Smooth muscle cell (in vitro differentiated cells): ENCODE data around the gene ADAMTS12. TPM values are rescaled to one million over a fixed set of nuclear protein-coding genes. Genes with fewer than 3 reads are reported as not detected.
"Not testable (repeated sequence)": the region's sequence is repeated elsewhere in the genome, so short reads cannot be mapped to it uniquely, and the experiment has no call there.

Experiments used
- DNase-seq: peaks from one replicate; lab custom pipeline; 2025; ENCODE audit not compliant: unreplicated experiment; lab: John Stamatoyannopoulos, UW
- H2AFZ ChIP-seq: fragments of 200-600 bp; sonication (generic); 2 replicates; pipeline ENCODE4 v1.6.0; 2016; ENCODE audit warnings: antibody characterized with exemption, low read depth, mild to moderate bottlenecking
- H3F3A ChIP-seq: fragments of 200-600 bp; sonication (generic); 2 replicates; pipeline ENCODE4 v1.6.0; 2017; ENCODE audit warnings: antibody characterized with exemption, low read depth
- H3K27ac ChIP-seq: fragments of 200-600 bp; sonication (generic); 2 replicates; pipeline ENCODE4 v1.5.1; 2016; ENCODE audit warnings: low read depth, mild to moderate bottlenecking
- H3K27me3 ChIP-seq: fragments of 200-600 bp; sonication (generic); 2 replicates; pipeline ENCODE4 v1.6.1; 2016; ENCODE audit warnings: low read depth, mild to moderate bottlenecking
- H3K36me3 ChIP-seq: fragments of 200-600 bp; sonication (generic); 2 replicates; pipeline ENCODE4 v1.5.1; 2016; ENCODE audit warnings: low read depth
- H3K4me1 ChIP-seq: fragments of 200-600 bp; sonication (generic); 2 replicates; pipeline ENCODE4 v1.5.1; 2016; ENCODE audit warnings: low read depth
- H3K4me2 ChIP-seq: fragments of 200-600 bp; sonication (generic); 2 replicates; pipeline ENCODE4 v1.6.0; 2016; ENCODE audit warnings: mild to moderate bottlenecking
- H3K4me3 ChIP-seq: fragments of 200-600 bp; sonication (generic); 2 replicates; pipeline ENCODE4 v1.5.1; 2016; ENCODE audit warnings: mild to moderate bottlenecking
- H3K79me2 ChIP-seq: fragments of 200-600 bp; sonication (generic); 2 replicates; pipeline ENCODE4 v1.6.0; 2016; ENCODE audit warnings: low read depth, mild to moderate bottlenecking
- H3K9ac ChIP-seq: fragments of 200-600 bp; sonication (generic); 2 replicates; pipeline ENCODE4 v1.6.0; 2016; ENCODE audit warnings: low read depth
- H3K9me3 ChIP-seq: fragments of 200-600 bp; sonication (generic); replicated peaks from 2 replicates; pipeline ENCODE4 v1.5.1; 2016; ENCODE audit warnings: low read depth
- H4K20me1 ChIP-seq: fragments of 200-600 bp; sonication (generic); 2 replicates; pipeline ENCODE4 v1.6.0; 2016; ENCODE audit warnings: low read depth
- CTCF ChIP-seq: fragments of 200-600 bp; sonication (generic); IDR thresholded peaks from 2 replicates; pipeline ENCODE4 v1.5.1; 2017; ENCODE audit warnings: borderline replicate concordance, mild to moderate bottlenecking, antibody characterized with exemption; ENCODE audit not compliant: insufficient read depth, poor library complexity, severe bottlenecking
- WGBS: methylation state at CpG from one replicate; pipeline ENCODE4 v1.1.7; 2016; ENCODE audit warnings: low lambda C conversion rate; 5-methylcytosine and 5-hydroxymethylcytosine counted together
- polyA plus RNA-seq: library from polyadenylated mRNA; unstranded; fragments of >200 nt; fragmentation: Nextera tagmentation; extraction: Ambion mirVana; gene quantifications from 2 replicates; pipeline ENCODE4 v1.2.1, GENCODE V29; 2016
- total RNA-seq: library from RNA; depleted of rRNA; stranded (reverse); fragments of >200 nt; gene quantifications from 2 replicates; pipeline ENCODE4 v1.2.3, GENCODE V29; 2014

The ADAMTS12 gene
- total and polyA plus RNA-seq, 2 experiments from 2014 or later, result 34.3 to 84.9 TPM

GRCh38 chr5:33556330-33557328, 335.2 kb downstream of the ADAMTS12 start:
- 77% methylated on average over 8 of the region's 8 CpGs for WGBS
- Histone ChIP-seq H3K36me3 (peaks cover 11% of the 10 kb centered on the region), H3K27me3 (no peaks in the 10 kb centered on the region), H3K27ac (no peak overlapping the region), H2AFZ (no peak overlapping the region), H3F3A (no peaks in the 10 kb centered on the region), H3K4me3 (no peak overlapping the region), H3K9me3 (no peaks in the 10 kb centered on the region), H3K4me1 (no peaks in the 10 kb centered on the region), H3K79me2 (no peaks in the 10 kb centered on the region), H4K20me1 (peaks cover 30% of the 10 kb centered on the region), H3K4me2 (no peak overlapping the region), H3K9ac (no peak overlapping the region)
- DNase-seq, result no peak
- TF ChIP-seq CTCF, result no peak

GRCh38 chr5:33549982-33550567, 341.7 kb downstream of the ADAMTS12 start:
- Histone ChIP-seq H3K36me3 (peaks cover 13% of the 10 kb centered on the region), H3K4me3 (no peak overlapping the region), H3K9ac (no peak overlapping the region), H2AFZ (no peak overlapping the region), H3K9me3 (no peaks in the 10 kb centered on the region), H3K4me1 (no peaks in the 10 kb centered on the region), H4K20me1 (peaks cover 15% of the 10 kb centered on the region), H3K4me2 (no peak overlapping the region), H3K27me3 (no peaks in the 10 kb centered on the region), H3K27ac (no peak overlapping the region), H3K79me2 (no peaks in the 10 kb centered on the region), H3F3A (no peaks in the 10 kb centered on the region)
- no peak for TF ChIP-seq CTCF
- WGBS, result 88% methylated on average over 6 of the region's 6 CpGs
- no peak for DNase-seq

- not testable (repeated sequence) for H3K4me1 ChIP-seq, DNase-seq, H3K27ac ChIP-seq, H2AFZ ChIP-seq, H3K4me3 ChIP-seq, H3K27me3 ChIP-seq, H3K9ac ChIP-seq, H3K79me2 ChIP-seq, H3K9me3 ChIP-seq, H3F3A ChIP-seq, H3K4me2 ChIP-seq
- Histone ChIP-seq H4K20me1 (peaks cover 17% of the 10 kb centered on the region), H3K36me3 (peaks cover 10% of the 10 kb centered on the region)
- 95% methylated on average over 10 of the region's 10 CpGs for WGBS
Observed at GRCh38 chr5:33539790-33540189, 352.0 kb downstream of the ADAMTS12 start.

- no peak for DNase-seq
- Histone ChIP-seq H3K27ac (no peak overlapping the region), H3K79me2 (no peaks in the 10 kb centered on the region), H3K36me3 (peaks cover 10% of the 10 kb centered on the region), H3K4me2 (no peak overlapping the region), H2AFZ (no peak overlapping the region), H3K4me1 (no peaks in the 10 kb centered on the region), H3K9ac (no peak overlapping the region), H4K20me1 (peaks cover 17% of the 10 kb centered on the region), H3K9me3 (no peaks in the 10 kb centered on the region), H3F3A (no peaks in the 10 kb centered on the region), H3K27me3 (no peaks in the 10 kb centered on the region), H3K4me3 (no peak overlapping the region)
- WGBS, result 90% methylated on average over 1 of the region's 1 CpG
- TF ChIP-seq CTCF, result no peak
Observed at GRCh38 chr5:33539212-33539611, 352.6 kb downstream of the ADAMTS12 start.
